GM19043 (cell line): ENCODE measurements around the gene FAM171A2.
A peak's percentile ranks its signal among the peaks of the same experiment; 100 is the strongest.
"Not testable (repeated sequence)": the region's sequence is repeated elsewhere in the genome, so short reads cannot be mapped to it uniquely, and the experiment has no call there.

Experiments used
- ATAC-seq: cut with Tn5 transposase; IDR thresholded peaks from one replicate; pipeline ENCODE4 v1.9.1; 2021; ENCODE audit warnings: low read depth; ENCODE audit not compliant: unreplicated experiment

FAM171A2 gene

GRCh38 chr17:44348234-44348987 lies 15.2 kb downstream of the FAM171A2 start:
- ATAC-seq: peak; percentile 44

DNA sequence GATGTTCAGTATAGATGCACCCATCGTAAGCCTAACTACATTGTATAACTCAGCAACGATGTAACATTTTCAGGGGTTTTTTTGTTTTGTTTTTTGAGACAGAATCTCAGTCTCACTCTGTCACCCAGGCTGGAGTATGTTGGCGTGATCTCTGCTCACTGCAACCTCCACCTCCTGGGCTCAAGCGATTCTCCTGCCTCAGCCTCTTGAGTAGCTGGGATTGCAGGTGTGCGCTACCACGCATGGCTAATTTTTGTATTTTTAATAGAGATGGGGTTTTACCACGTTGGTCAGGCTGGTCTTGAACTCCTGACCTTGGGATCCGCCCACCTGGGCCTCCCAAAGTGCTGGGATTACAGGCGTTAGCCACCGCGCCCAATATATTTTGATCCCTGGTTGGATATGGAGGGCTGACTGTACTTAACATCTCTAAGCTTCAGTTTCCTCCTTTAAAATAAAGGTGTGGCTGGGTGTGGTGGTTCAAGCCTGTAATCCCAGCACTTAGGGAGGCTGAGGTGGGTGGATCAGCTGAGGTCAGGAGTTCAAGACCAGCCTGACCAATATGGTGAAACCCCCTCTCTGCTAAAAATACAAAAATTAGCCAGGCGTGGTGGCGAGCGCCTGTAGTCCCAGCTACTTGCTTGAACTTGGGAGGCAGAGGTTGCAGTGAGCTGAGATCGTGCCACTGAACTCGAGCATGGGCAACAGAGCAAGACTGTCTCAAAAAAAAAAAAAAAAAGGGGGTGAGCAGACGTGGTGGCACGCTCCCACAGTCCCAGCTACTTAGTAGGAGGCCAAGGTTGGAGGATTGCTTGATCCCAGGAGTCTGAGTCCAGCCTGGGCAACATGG lies 16.2 kb downstream of the FAM171A2 start:
- not testable (repeated sequence) for ATAC-seq

DNA sequence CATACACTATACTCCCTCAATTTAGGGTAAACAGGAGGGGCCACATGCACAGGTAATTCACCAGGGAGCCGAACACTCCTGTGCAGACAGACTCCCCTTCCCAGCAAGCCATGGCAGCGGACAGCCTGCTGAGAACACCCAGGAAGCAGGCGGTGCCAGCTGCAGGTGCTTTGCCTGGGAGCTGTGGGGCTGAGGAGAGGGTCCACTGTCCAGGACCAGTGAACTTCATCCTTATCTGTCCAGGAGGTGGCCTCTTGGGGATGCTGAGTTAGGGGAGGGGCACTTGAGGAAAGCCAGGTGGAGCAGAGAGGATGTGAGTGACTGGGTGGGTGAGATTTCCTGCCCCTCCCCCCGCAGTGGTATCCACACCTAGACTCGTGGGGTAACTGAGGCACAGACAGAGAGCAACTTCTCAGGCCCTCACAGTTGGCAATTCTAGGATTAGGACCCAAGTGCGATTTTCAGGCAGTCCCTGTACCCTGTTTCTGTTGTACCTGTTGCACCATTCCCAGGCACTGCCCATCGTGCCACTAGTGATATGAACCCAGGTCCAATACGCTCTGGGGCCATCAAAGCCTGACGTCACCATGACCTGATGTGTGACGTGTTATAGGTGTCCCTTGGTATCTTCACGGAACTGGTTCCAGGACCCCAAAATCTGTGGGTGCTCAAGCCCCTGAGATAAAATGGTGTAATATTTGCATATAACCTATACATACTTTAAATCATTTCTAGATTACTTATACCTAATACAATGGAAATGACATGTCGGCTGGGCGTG lies 17.4 kb downstream of the FAM171A2 start:
- ATAC-seq: no peak

DNA sequence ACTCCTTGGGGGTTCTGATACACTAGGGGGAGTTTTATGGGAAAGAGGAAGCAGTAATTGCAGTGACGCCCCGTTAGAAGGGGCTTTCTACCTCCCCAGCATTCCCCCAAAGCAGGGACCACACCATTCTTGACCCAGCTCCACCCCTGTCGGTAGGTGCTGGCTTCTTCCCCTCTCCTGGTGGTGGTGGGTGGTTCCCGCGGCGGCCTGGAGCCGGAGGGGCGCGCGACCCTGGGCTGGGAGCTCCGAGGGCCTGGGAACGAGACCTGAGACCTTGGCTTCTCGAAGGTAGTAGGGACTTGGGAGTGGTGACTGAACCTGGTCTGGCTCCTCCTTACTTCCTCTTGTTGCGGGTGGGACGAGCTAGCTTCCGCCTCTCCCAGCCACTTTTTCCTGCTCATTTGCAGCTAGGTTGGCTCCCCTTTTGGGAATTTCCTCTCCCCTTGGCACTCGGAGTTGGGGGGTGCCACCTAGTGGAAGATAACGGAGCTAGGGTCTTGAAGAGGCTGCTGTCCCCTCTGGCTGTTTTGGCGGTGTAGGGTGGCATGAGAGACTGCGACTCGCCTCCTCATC lies 18.1 kb downstream of the FAM171A2 start:
- no peak for ATAC-seq

DNA sequence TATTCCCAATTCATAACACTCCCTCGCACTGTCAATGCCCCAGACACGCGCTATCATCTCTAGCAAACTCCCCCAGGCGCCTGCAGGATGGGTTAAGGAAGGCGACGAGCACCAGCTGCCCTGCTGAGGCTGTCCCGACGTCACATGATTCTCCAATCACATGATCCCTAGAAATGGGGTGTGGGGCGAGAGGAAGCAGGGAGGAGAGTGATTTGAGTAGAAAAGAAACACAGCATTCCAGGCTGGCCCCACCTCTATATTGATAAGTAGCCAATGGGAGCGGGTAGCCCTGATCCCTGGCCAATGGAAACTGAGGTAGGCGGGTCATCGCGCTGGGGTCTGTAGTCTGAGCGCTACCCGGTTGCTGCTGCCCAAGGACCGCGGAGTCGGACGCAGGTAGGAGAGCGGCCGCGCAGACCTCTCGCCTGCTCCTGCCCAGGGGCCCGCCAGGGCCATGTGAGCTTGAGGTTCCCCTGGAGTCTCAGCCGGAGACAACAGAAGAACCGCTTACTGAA lies 18.7 kb downstream of the FAM171A2 start, which contains the start of gene GRN:
Gene GRN, plus strand, starts transcription at position 364 of the 515 bp plus-strand sequence. CDS start 3,863 bp downstream, outside the sequence.
- peak; percentile 54 for ATAC-seq

- no peak for ATAC-seq
These were observed 20.0 kb downstream of the FAM171A2 start for GRCh38 chr17:44343510-44344209.

- not testable (repeated sequence) for ATAC-seq
These were observed 23.1 kb downstream of the FAM171A2 start for GRCh38 chr17:44340553-44340952.

DNA sequence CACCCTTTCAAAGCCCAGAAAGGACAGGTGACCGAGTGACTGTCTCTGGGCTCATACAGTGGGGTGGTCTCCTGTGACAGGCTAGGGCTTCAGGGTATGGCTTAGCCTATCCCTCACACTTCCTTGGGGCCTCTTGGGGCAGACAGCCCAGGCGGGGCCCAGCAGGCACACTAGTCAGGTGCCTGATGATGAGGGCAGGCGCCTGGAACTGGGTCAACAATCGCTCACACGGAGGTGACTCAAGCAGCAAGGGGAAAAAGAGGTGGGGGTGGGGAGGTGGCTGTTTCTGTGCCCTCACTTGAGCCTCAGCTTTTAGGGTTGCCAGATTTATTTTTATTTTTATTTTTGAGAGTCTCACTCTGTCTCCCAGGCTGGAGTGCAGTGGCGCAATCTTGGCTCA lies 25.0 kb downstream of the FAM171A2 start:
- ATAC-seq: no peak

GRCh38 chr17:44335968-44336367 lies 27.7 kb downstream of the FAM171A2 start:
- ATAC-seq: no peak

- no peak for ATAC-seq
These were observed 28.1 kb downstream of the FAM171A2 start for GRCh38 chr17:44335564-44335963.

DNA sequence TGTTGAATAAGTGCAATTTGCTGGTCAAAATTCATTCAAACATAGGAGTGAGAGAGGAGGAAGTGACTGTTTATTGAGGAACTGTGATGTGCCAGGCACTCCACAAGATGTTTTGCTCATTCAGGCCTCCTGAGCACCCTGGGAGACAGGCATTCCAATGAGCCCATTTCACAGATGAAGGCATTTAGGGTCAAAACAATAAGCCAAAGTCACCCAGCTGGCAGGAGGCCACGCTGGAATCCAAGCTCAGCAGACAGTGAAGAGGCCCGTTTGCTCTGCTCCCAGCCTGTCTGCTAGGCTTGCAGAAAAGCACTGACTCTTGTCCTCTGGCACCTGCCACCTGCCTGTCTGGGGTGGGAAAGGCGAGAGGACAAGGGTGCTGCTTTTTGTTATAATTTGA lies 28.9 kb downstream of the FAM171A2 start:
- no peak for ATAC-seq

GRCh38 chr17:44334315-44334714 lies 29.3 kb downstream of the FAM171A2 start:
- no peak for ATAC-seq

GRCh38 chr17:44333371-44333770 lies 30.3 kb downstream of the FAM171A2 start:
- no peak for ATAC-seq

- no peak for ATAC-seq
These were observed 32.3 kb downstream of the FAM171A2 start for GRCh38 chr17:44331249-44331760.

- not testable (repeated sequence) for ATAC-seq
These were observed 33.4 kb downstream of the FAM171A2 start for GRCh38 chr17:44330263-44330662.

GRCh38 chr17:44329516-44329915 lies 34.1 kb downstream of the FAM171A2 start:
- not testable (repeated sequence) for ATAC-seq

- no peak for ATAC-seq
These were observed 35.8 kb downstream of the FAM171A2 start for GRCh38 chr17:44327715-44328449.

DNA sequence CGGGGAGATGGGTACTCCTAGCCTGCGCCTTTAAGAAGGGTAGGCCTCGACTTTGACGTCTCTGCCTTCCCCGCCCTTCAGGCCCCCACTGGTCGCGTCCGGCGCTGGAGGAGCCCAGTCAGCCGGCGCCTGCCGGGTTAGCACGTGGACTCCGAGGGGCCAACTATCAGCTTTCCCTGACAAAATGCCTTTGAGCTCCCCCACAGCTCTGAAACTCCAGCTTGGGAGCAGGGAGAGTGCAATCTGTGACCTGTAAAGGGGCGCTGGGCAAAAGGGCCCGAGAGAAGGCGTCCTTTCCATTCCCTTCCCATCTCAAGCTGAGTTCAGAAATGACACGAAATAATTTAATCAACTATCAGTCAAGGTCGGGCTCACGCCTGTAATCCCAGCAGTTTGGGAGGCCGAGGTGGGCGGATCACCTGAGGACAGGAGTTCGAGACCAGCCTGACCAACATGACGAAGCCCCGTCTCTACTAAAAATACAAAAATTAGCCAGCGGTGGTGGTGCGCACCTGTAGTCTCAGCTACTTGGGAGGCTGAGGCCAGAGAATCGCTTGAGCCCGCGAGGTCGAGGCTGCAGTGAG lies 36.7 kb downstream of the FAM171A2 start:
- peak; percentile 63 for ATAC-seq
